Measurements from ENCODE around the gene PTGFRN. TPM values are rescaled to one million over a fixed set of nuclear protein-coding genes. Genes with fewer than 3 reads are reported as not detected.

The PTGFRN gene
- total and polyA plus RNA-seq, 2 of the 13 experiments (the other 11 are each of a cell fraction or from before 2014, with no cell fraction given): 3.3 to 11.3 TPM

- H3K4me1 ChIP-seq (ENCODE audit: insufficient read depth, low read length): peaks cover 6% of the 10 kb centered on the region; the same call in 1 of the 2 replicates
- WGBS (ENCODE audit: low lambda C conversion rate): 73% methylated on average over 11 of the region's 12 CpGs
- intact Hi-C loops (cut with micrococcal nuclease; ENCODE audit: unreplicated experiment) (no loop called here), in situ Hi-C loops (cut with HindIII; ENCODE audit: extremely low pct_ligation_motif_present, low pct_unique_long_range_greater_than_20kb) (no loop called here)
- no peak for ATAC-seq
- TF ChIP-seq ZKSCAN1 (IDR thresholded peaks at IDR 0.05; ENCODE audit: low read length) (no peak), ZFP82 (CRISPR knock-in tag; IDR thresholded peaks at IDR 0.05; ENCODE audit: borderline replicate concordance) (no peak), ZNF674 (CRISPR knock-in tag; IDR thresholded peaks at IDR 0.05; ENCODE audit: low read depth) (no peak), XBP1 (CRISPR knock-in tag; IDR thresholded peaks at IDR 0.05) (no peak), ZNF205 (CRISPR knock-in tag; IDR thresholded peaks at IDR 0.05) (no peak)
- no peak overlapping the region for H3K4me2 ChIP-seq (ENCODE audit: low read depth, low read length)
- H3K27ac ChIP-seq (ENCODE audit: extremely low read length, insufficient read depth, low read length): no peak overlapping the region
- H3K9me3 ChIP-seq (ENCODE audit: low read length): no peaks in the 10 kb centered on the region
- no peak overlapping the region for H3K4me3 ChIP-seq (replicated peaks in 1 of 3; ENCODE audit: insufficient read depth in 1 of 3, low read depth in 2 of 3, low read length in 3 of 3)
- BruUV-seq (replicated peaks): no TSS peak
- H3K79me2 ChIP-seq (ENCODE audit: insufficient read depth, low read length): no peaks in the 10 kb centered on the region
- H4K20me1 ChIP-seq (ENCODE audit: insufficient read depth, low read length): no peaks in the 10 kb centered on the region
- POLR2A ChIA-PET: no interaction called here
- no peak for FAIRE-seq
- no peak overlapping the region for H2AFZ ChIP-seq (ENCODE audit: low read length)
- no peak overlapping the region for H3K9ac ChIP-seq (ENCODE audit: insufficient read depth, low read depth, low read length)
- no peaks in the 10 kb centered on the region for H3K36me3 ChIP-seq (replicated peaks in 1 of 2; ENCODE audit: control insufficient read depth in 1 of 2, insufficient read depth in 2 of 2, low read length in 2 of 2)
- DNase-seq (ENCODE audit: low spot score): no peak
- no peaks in the 10 kb centered on the region for H3K27me3 ChIP-seq (ENCODE audit: control insufficient read depth in 1 of 2, insufficient read depth in 2 of 2, low read length in 2 of 2)
- CTCF ChIA-PET (ENCODE audit: low intra/inter-chr PET ratio, low total read pairs): no interaction called here
These were observed 81.0 kb downstream of the PTGFRN start for GRCh38 chr1:116990612-116991151.

GRCh38 chr1:116991171-116991845 is 81.6 kb downstream of the PTGFRN start:
- Histone ChIP-seq H3K9ac (ENCODE audit: insufficient read depth, low read depth, low read length) (no peak overlapping the region), H4K20me1 (ENCODE audit: insufficient read depth, low read length) (no peaks in the 10 kb centered on the region), H3K9me3 (ENCODE audit: low read length) (no peaks in the 10 kb centered on the region), H3K4me3 (replicated peaks in 1 of 3; ENCODE audit: insufficient read depth in 1 of 3, low read depth in 2 of 3, low read length in 3 of 3) (no peak overlapping the region), H3K79me2 (ENCODE audit: insufficient read depth, low read length) (no peaks in the 10 kb centered on the region), H3K4me2 (ENCODE audit: low read depth, low read length) (no peak overlapping the region), H3K36me3 (replicated peaks in 1 of 2; ENCODE audit: control insufficient read depth in 1 of 2, insufficient read depth in 2 of 2, low read length in 2 of 2) (no peaks in the 10 kb centered on the region), H3K4me1 (ENCODE audit: insufficient read depth, low read length) (peaks cover 6% of the 10 kb centered on the region; the same call in 1 of the 2 replicates), H3K27ac (ENCODE audit: extremely low read length, insufficient read depth, low read length) (no peak overlapping the region), H2AFZ (ENCODE audit: low read length) (no peak overlapping the region), H3K27me3 (ENCODE audit: control insufficient read depth in 1 of 2, insufficient read depth in 2 of 2, low read length in 2 of 2) (no peaks in the 10 kb centered on the region)
- ChIA-PET POLR2A (no interaction called here), CTCF (ENCODE audit: low intra/inter-chr PET ratio, low total read pairs) (no interaction called here)
- no peak for TF ChIP-seq ZNF878 (CRISPR knock-in tag; IDR thresholded peaks at IDR 0.05)
- TF ChIP-seq, protein P1, sequence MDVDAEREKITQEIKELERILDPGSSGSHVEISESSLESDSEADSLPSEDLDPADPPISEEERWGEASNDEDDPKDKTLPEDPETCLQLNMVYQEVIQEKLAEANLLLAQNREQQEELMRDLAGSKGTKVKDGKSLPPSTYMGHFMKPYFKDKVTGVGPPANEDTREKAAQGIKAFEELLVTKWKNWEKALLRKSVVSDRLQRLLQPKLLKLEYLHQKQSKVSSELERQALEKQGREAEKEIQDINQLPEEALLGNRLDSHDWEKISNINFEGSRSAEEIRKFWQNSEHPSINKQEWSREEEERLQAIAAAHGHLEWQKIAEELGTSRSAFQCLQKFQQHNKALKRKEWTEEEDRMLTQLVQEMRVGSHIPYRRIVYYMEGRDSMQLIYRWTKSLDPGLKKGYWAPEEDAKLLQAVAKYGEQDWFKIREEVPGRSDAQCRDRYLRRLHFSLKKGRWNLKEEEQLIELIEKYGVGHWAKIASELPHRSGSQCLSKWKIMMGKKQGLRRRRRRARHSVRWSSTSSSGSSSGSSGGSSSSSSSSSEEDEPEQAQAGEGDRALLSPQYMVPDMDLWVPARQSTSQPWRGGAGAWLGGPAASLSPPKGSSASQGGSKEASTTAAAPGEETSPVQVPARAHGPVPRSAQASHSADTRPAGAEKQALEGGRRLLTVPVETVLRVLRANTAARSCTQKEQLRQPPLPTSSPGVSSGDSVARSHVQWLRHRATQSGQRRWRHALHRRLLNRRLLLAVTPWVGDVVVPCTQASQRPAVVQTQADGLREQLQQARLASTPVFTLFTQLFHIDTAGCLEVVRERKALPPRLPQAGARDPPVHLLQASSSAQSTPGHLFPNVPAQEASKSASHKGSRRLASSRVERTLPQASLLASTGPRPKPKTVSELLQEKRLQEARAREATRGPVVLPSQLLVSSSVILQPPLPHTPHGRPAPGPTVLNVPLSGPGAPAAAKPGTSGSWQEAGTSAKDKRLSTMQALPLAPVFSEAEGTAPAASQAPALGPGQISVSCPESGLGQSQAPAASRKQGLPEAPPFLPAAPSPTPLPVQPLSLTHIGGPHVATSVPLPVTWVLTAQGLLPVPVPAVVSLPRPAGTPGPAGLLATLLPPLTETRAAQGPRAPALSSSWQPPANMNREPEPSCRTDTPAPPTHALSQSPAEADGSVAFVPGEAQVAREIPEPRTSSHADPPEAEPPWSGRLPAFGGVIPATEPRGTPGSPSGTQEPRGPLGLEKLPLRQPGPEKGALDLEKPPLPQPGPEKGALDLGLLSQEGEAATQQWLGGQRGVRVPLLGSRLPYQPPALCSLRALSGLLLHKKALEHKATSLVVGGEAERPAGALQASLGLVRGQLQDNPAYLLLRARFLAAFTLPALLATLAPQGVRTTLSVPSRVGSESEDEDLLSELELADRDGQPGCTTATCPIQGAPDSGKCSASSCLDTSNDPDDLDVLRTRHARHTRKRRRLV (CRISPR knock-in tag; IDR thresholded peaks at IDR 0.05): no peak
- intact Hi-C loops (cut with micrococcal nuclease; ENCODE audit: unreplicated experiment): no loop called here
- DNase-seq (ENCODE audit: low spot score) (no peak), ATAC-seq (no peak), FAIRE-seq (no peak)
- no TSS peak for BruUV-seq (replicated peaks)
- WGBS (ENCODE audit: low lambda C conversion rate): 57% methylated on average over 2 of the region's 2 CpGs
- in situ Hi-C loops (cut with HindIII; ENCODE audit: extremely low pct_ligation_motif_present, low pct_unique_long_range_greater_than_20kb): no loop called here

Measured in HepG2 (cell line).